Neuron (in vitro differentiated cells): ENCODE results near the gene HTT.

Experiments
- H2AFZ ChIP-seq: one replicate; pipeline ENCODE4 v1.6.1; 2013; ENCODE audit warnings: low read depth, mild to moderate bottlenecking, inconsistent platforms, low read length, moderate library complexity
- H3K27me3 ChIP-seq: one replicate; pipeline ENCODE4 v1.6.1; 2013; ENCODE audit warnings: low read length; ENCODE audit not compliant: insufficient read depth
- H3K36me3 ChIP-seq: one replicate; pipeline ENCODE4 v1.6.1; 2013; ENCODE audit warnings: low read length; ENCODE audit not compliant: insufficient read depth
- H3K4me1 ChIP-seq: one replicate; pipeline ENCODE4 v1.6.1; 2013; ENCODE audit warnings: low read length; ENCODE audit not compliant: insufficient read depth
- H3K4me3 ChIP-seq: 2 replicates; pipeline ENCODE4 v1.5.1; 2013; ENCODE audit warnings: mild to moderate bottlenecking, low read length, moderate library complexity
- H3K9me3 ChIP-seq: one replicate; pipeline ENCODE4 v1.6.1; 2013; ENCODE audit warnings: low read length

Gene HTT

DNA sequence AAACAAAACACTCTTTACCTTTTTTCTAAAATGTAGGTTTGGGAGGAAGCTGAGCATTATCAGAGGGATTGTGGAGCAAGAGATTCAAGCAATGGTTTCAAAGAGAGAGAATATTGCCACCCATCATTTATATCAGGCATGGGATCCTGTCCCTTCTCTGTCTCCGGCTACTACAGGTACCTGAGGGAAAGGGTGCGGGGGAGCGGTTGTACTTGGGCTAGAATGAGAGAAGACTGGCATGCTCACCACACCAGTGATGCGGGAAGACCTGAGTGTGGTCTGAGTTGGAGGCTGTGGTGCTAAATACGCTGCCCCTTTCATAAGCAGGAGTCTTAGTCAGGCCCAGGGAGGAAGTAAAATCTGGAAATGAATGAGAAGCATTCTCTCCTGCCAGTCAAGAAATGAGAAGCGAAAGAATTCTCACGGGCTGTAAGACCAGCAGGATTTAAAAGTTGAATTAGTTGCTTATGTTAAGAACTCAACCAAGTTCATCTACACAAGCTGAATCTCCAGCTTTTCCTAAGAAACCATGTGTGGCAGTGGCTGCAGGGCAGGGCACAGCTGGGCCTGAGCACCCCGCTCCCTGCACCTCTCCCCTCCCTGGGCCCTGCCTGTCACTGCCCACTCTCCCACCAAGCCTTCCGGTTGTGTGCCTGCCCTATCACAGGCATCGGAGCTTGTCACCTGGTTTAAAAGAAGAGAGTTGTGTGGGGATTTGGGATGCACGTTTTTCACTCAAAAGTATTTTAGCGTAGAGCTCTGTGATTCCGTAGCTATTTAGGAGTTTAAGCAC, 149.7 kb downstream of the HTT start:
- Histone ChIP-seq H3K9me3 (no peaks in the 10 kb centered on the region), H3K4me3 (no peak overlapping the region), H3K4me1 (no peaks in the 10 kb centered on the region), H2AFZ (no peak overlapping the region), H3K27me3 (no peaks in the 10 kb centered on the region), H3K36me3 (peaks cover 88% of the 10 kb centered on the region)

GRCh38 chr4:3225071-3225850, 150.8 kb downstream of the HTT start:
- Histone ChIP-seq H3K4me3 (no peak overlapping the region), H3K9me3 (no peaks in the 10 kb centered on the region), H2AFZ (no peak overlapping the region), H3K36me3 (peaks cover 88% of the 10 kb centered on the region), H3K27me3 (no peaks in the 10 kb centered on the region), H3K4me1 (no peaks in the 10 kb centered on the region)

GRCh38 chr4:3225936-3226335, 151.5 kb downstream of the HTT start:
- H2AFZ ChIP-seq: no peak overlapping the region
- no peaks in the 10 kb centered on the region for H3K4me1 ChIP-seq
- H3K4me3 ChIP-seq: no peak overlapping the region
- H3K27me3 ChIP-seq: no peaks in the 10 kb centered on the region
- H3K36me3 ChIP-seq: peaks cover 88% of the 10 kb centered on the region
- H3K9me3 ChIP-seq: no peaks in the 10 kb centered on the region

- H3K36me3 ChIP-seq: peaks cover 88% of the 10 kb centered on the region
- H2AFZ ChIP-seq: no peak overlapping the region
Observed at GRCh38 chr4:3226467-3226866, 152.0 kb downstream of the HTT start.

GRCh38 chr4:3226944-3227343, 152.5 kb downstream of the HTT start:
- Histone ChIP-seq H3K4me1 (no peaks in the 10 kb centered on the region), H3K27me3 (no peaks in the 10 kb centered on the region), H2AFZ (no peak overlapping the region), H3K36me3 (peaks cover 87% of the 10 kb centered on the region), H3K4me3 (no peak overlapping the region), H3K9me3 (no peaks in the 10 kb centered on the region)

More at GRCh38 chr4:3226467-3226866, 152.0 kb downstream of the HTT start:
- no peaks in the 10 kb centered on the region for H3K4me1 ChIP-seq
- H3K27me3 ChIP-seq: no peaks in the 10 kb centered on the region
- H3K9me3 ChIP-seq: no peaks in the 10 kb centered on the region
- H3K4me3 ChIP-seq: no peak overlapping the region

DNA sequence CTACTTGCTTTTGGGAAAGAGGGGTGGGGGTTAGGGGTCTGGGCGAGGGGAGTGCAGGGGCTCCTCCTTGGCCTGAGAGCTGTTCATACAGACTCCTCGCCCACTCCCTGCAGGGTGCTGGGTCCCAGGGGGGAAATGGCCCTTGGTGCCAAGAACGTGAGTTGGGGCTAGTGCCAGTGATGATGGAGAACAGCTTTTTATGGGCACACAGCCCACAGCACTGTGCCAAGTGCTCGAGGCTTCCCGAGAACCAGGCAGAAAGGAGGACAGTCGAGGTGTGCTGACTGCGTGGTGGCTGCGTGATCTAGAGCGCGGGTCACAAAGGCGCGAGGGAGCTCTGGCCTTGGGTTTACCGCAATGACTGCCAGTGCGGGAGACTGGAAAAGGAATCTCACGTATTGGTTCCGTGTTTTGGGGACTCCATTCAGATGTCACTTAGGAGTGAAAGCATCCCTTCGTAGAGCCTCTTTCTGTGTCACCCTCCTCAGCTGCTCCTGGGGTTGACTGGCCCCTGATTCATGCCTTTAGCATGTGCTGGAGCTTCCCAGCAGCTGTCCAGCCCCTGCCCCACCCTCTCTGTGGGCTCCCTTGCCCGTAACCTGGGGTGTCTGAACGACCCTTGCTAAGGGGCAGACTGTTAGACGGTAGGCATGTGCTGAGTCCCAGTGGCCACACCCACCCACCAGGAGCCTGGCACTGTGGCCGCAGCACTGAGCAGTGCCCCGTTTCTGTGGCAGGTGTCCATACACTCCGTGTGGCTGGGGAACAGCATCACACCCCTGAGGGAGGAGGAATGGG, 153.6 kb downstream of the HTT start:
- Histone ChIP-seq H3K4me3 (no peak overlapping the region), H3K9me3 (no peaks in the 10 kb centered on the region), H3K4me1 (no peaks in the 10 kb centered on the region), H2AFZ (no peak overlapping the region), H3K27me3 (no peaks in the 10 kb centered on the region), H3K36me3 (peaks cover 86% of the 10 kb centered on the region)

GRCh38 chr4:3228881-3229280, 154.4 kb downstream of the HTT start:
- H3K36me3 ChIP-seq: peaks cover 85% of the 10 kb centered on the region

DNA sequence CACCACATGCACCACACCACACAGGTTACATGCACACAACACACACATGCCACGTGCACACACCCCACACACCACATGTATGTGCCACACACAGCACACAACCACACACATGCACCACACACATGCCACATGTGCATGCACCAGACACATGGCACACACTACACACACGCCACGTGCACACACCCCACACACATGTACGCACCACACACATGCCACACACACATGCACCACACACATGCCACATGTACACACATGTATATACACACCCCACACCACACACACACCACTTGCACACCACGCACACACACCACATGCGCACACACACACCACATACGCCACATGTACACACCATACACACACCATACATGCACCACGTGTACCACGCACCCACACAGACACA, 154.8 kb downstream of the HTT start:
- H3K4me1 ChIP-seq: no peaks in the 10 kb centered on the region
- H3K4me3 ChIP-seq: no peak overlapping the region
- H2AFZ ChIP-seq: no peak overlapping the region
- peaks cover 85% of the 10 kb centered on the region for H3K36me3 ChIP-seq
- no peaks in the 10 kb centered on the region for H3K27me3 ChIP-seq
- no peaks in the 10 kb centered on the region for H3K9me3 ChIP-seq

More at GRCh38 chr4:3228881-3229280, 154.4 kb downstream of the HTT start:
- no peak overlapping the region for H3K4me3 ChIP-seq
- no peak overlapping the region for H2AFZ ChIP-seq
- H3K9me3 ChIP-seq: no peaks in the 10 kb centered on the region
- H3K27me3 ChIP-seq: no peaks in the 10 kb centered on the region
- H3K4me1 ChIP-seq: no peaks in the 10 kb centered on the region

DNA sequence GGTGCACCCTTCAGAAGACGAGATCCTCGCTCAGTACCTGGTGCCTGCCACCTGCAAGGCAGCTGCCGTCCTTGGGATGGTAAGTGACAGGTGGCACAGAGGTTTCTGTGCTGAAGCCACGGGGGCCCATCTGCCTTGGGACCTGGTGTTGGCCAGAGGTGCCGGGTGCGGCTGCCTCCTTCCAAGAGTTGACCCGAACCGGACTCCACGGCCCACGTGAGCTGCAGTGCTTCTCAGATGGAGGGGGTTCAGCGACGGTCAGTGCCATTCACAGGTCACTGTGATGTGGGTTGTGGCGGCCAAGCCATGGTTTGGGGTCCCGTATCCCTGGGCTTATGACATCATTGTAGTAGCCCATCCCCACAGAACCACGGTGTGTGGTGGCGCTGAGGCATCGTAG, 155.5 kb downstream of the HTT start:
- Histone ChIP-seq H3K9me3 (no peaks in the 10 kb centered on the region), H2AFZ (no peak overlapping the region), H3K36me3 (peaks cover 85% of the 10 kb centered on the region), H3K4me1 (no peaks in the 10 kb centered on the region), H3K27me3 (no peaks in the 10 kb centered on the region), H3K4me3 (no peak overlapping the region)

GRCh38 chr4:3231471-3231870, 157.0 kb downstream of the HTT start:
- Histone ChIP-seq H3K4me1 (no peaks in the 10 kb centered on the region), H3K9me3 (no peaks in the 10 kb centered on the region), H3K4me3 (no peak overlapping the region), H2AFZ (no peak overlapping the region), H3K27me3 (no peaks in the 10 kb centered on the region), H3K36me3 (peaks cover 90% of the 10 kb centered on the region)

DNA sequence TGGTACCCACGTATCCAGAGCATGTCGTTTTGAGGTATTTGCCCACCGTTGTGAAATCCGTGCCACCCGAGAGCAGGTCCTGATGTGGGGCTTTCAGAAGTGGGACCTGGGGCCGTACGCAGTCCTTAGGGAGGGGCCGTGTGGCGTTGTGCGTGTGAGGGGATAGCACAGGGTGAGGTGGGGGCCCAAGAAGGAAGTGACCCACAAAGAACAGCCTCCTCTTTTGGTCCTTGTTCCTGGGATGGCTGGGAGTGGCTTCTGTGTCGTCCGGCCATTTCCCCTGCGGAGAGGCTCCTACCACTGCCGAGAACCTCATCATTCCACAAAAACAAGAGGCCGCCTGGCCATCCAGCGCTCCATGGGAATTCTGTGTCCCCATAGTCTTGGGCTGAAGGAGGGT, 157.5 kb downstream of the HTT start:
- H3K4me1 ChIP-seq: no peaks in the 10 kb centered on the region
- no peaks in the 10 kb centered on the region for H3K27me3 ChIP-seq
- H3K4me3 ChIP-seq: no peak overlapping the region
- peaks cover 87% of the 10 kb centered on the region for H3K36me3 ChIP-seq
- no peaks in the 10 kb centered on the region for H3K9me3 ChIP-seq
- no peak overlapping the region for H2AFZ ChIP-seq

- Histone ChIP-seq H3K9me3 (no peaks in the 10 kb centered on the region), H3K4me3 (no peak overlapping the region), H2AFZ (no peak overlapping the region), H3K27me3 (no peaks in the 10 kb centered on the region), H3K36me3 (peaks cover 85% of the 10 kb centered on the region), H3K4me1 (no peaks in the 10 kb centered on the region)
Observed at GRCh38 chr4:3232871-3233271, 158.4 kb downstream of the HTT start.
